Subcutaneous abdominal adipose tissue (tissue), 5 donors: ENCODE measurements around the gene LCE6A.

Experiments
- H3K27ac ChIP-seq: one replicate; pipeline ENCODE4 v1.7.0; 2013; ENCODE audit warnings: low read depth, mild to moderate bottlenecking, inconsistent platforms, low read length, moderate library complexity
- H3K27me3 ChIP-seq, 5 donors: one replicate each; pipeline ENCODE4 v1.7.0; 2013; ENCODE audit warnings: low read length in 5 of 5, inconsistent platforms in 1 of 5; ENCODE audit not compliant: control insufficient read depth in 5 of 5, insufficient read depth in 4 of 5
- H3K36me3 ChIP-seq, 5 donors: one replicate each; pipeline ENCODE4 v1.7.0; 2013; ENCODE audit warnings: low read length in 5 of 5; ENCODE audit not compliant: control insufficient read depth in 5 of 5, insufficient read depth in 5 of 5
- H3K4me1 ChIP-seq, 5 donors: one replicate each; pipeline ENCODE4 v1.7.0; 2013; ENCODE audit warnings: low read length in 5 of 5, mild to moderate bottlenecking in 3 of 5, moderate library complexity in 1 of 5; ENCODE audit not compliant: control insufficient read depth in 5 of 5, insufficient read depth in 5 of 5
- H3K4me3 ChIP-seq, 5 donors: one replicate each; pipeline ENCODE4 v1.7.0; 2013; ENCODE audit warnings: low read length in 5 of 5, low read depth in 1 of 5
- H3K9ac ChIP-seq, 5 donors: one replicate each; pipeline ENCODE4 v1.7.0; 2013; ENCODE audit warnings: low read length in 5 of 5, mild to moderate bottlenecking in 4 of 5, moderate library complexity in 3 of 5
- H3K9me3 ChIP-seq, 5 donors: one replicate each; pipeline ENCODE4 v1.7.0; 2013; ENCODE audit warnings: low read length in 5 of 5; ENCODE audit not compliant: control insufficient read depth in 5 of 5
- donor health status: healthy.
- donor health status: healthy.
- donor health status: healthy.
- donor health status: healthy.
- donor health status: healthy.

Gene LCE6A

DNA sequence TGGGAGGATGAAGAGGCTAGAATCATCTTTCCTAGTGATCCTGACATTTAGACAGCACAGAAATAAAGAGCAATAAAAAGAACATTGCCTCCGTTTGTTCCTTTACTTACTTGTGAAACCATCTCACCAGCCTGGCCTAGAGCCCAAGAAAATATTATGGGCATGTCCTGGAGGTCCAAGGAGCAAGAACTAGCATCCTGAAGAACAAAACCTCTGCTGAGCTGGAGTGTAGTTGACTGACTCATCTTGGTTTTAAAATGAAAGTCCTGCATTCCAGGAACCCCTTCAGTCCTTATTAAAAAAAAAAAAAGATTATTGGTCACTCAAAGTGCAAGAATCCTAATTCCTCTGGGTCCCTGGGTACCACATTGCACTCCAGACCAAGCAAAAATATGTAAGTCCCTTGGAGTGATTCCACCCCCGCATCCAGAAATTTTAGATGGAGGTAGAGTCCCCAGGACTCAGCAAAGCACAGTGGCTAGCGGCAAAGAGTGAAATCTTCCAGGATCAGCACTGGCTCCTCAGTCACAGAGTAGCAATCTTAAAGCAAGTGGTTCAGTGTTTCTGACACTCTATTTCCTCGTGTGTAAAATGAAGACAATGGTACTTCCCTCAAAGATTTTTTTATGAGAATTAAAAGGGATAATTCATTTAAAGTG lies 42.4 kb downstream of the LCE6A start:
- H3K4me3 ChIP-seq, result no peak overlapping the region
- no peaks in the 10 kb centered on the region for H3K9me3 ChIP-seq
- no peaks in the 10 kb centered on the region for H3K36me3 ChIP-seq
- peaks cover 0 to 2% (median 0%) of the 10 kb centered on the region in 5 donors for H3K27me3 ChIP-seq
- no peak overlapping the region for H3K27ac ChIP-seq
- no peaks in the 10 kb centered on the region for H3K4me1 ChIP-seq
- no peak overlapping the region for H3K9ac ChIP-seq

DNA sequence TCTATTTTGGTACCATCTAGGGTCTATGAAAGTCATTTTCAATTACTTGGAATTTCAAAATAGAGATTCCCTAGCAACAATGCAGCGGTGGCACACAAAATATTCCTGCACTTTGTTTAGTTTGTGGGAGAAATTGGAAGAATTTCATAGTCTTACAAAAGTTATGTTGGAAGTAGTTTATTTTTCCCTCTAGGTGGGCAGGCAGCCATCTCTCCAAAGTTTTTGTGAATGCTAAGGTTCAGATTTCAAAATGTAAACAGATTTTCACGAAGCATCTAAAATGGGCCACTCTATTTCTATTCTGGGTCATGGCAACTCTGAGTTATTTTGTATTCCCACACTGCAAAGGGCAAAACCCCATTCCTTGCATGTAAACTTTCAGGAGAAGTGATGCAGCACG lies 43.4 kb downstream of the LCE6A start:
- Histone ChIP-seq H3K9me3 (no peaks in the 10 kb centered on the region), H3K4me1 (no peaks in the 10 kb centered on the region), H3K9ac (no peak overlapping the region), H3K27me3 (peaks cover 0 to 2% (median 0%) of the 10 kb centered on the region in 5 donors), H3K4me3 (no peak overlapping the region), H3K27ac (no peak overlapping the region), H3K36me3 (no peaks in the 10 kb centered on the region)

DNA sequence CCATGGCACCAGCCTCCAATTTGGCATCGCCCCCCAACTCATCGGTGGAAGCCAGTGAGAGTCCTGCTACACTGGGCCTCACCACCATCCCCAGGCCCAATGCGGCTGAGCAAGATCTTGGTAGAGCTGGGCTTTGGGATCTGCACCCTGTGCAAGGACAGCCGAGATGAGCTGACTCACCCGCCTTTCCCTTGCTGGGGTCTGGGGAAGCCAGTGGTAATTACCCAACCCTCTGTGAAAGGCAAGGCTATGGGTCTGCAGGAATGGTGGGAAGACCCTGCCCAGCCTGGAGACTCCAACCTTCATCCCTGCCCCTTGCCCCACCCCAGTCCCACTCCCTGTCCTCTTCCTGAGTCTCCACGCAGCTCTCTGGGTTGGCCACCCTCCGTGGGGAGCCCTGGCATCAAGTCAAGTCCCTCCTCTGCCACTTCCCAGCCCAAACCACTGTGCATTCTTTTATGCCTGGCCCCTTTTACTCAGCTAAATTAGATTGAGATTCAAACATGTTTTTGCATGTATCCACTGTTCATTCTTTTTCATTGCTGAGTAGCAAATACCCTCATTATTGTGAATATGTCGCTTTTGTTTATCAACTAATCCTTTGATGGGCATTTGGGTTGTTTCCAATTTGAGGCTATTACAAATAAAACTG lies 44.2 kb downstream of the LCE6A start:
- no peak overlapping the region for H3K4me3 ChIP-seq
- H3K9me3 ChIP-seq, result no peaks in the 10 kb centered on the region
- H3K36me3 ChIP-seq, result no peaks in the 10 kb centered on the region
- peaks cover 0 to 2% (median 0%) of the 10 kb centered on the region in 5 donors for H3K27me3 ChIP-seq
- H3K27ac ChIP-seq, result no peak overlapping the region
- H3K9ac ChIP-seq, result no peak overlapping the region
- no peaks in the 10 kb centered on the region for H3K4me1 ChIP-seq

DNA sequence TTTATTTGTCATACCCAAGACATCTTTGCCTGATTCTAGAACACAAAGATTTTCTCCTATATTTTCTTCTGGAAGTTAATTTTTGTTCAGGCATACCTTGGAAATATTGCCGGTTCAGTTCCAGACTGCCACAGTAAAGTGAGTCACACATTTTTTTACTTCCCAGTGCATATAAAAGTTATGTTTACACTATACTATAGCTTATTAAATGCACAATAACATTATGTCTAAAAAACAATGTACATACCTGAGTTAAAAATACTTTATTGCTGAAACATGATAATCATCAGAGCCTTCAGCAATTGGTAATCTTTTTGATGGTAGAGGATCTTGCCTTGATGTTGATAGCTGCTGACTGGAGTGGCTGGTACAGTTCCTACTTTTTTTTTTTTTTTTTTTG lies 45.5 kb downstream of the LCE6A start:
- H3K4me1 ChIP-seq, result no peaks in the 10 kb centered on the region
- H3K36me3 ChIP-seq, result no peaks in the 10 kb centered on the region
- no peak overlapping the region for H3K4me3 ChIP-seq
- H3K27ac ChIP-seq, result no peak overlapping the region
- H3K27me3 ChIP-seq, result peaks cover 0 to 2% (median 0%) of the 10 kb centered on the region in 5 donors
- no peak overlapping the region for H3K9ac ChIP-seq
- H3K9me3 ChIP-seq, result no peaks in the 10 kb centered on the region
